Left lung (tissue), 14 donors: ENCODE results near the gene OR7A10. TPM values are rescaled to one million over a fixed set of nuclear protein-coding genes. Genes with fewer than 3 reads are reported as not detected.
A peak's percentile ranks its signal among the peaks of the same experiment; 100 is the strongest.

Experiments
- ATAC-seq: fragments of 200-7000 bp; cut with Tn5 transposase; one replicate; pipeline ENCODE4 v1.9.1; 2020; ENCODE audit warnings: moderate library complexity
- DNase-seq, 4 donors: peaks; one replicate each; pipeline ENCODE4 v3.0.0-alpha.2; 2013 to 2020
- H3K27ac ChIP-seq, 2 donors: fragments of 200-600 bp; sonication (generic) in 1 of 2; one replicate each; pipeline versions ENCODE4 v1.5.0 to v1.8.0; 2020 to 2021
- H3K27me3 ChIP-seq, 2 donors: fragments of 200-600 bp; sonication (generic) in 1 of 2; one replicate each; pipeline versions ENCODE4 v1.5.0 to v1.8.0; 2020 to 2021
- H3K36me3 ChIP-seq, 2 donors: fragments of 200-600 bp; sonication (generic) in 1 of 2; one replicate each; pipeline versions ENCODE4 v1.5.0 to v1.8.0; 2020 to 2021
- H3K4me1 ChIP-seq, 2 donors: fragments of 200-600 bp; one replicate each; pipeline ENCODE4 v1.8.0; 2021
- H3K4me3 ChIP-seq, 2 donors: fragments of 200-600 bp; sonication (generic) in 1 of 2; one replicate each; pipeline versions ENCODE4 v1.5.0 to v1.8.0; 2020 to 2021; ENCODE audit warnings: mild to moderate bottlenecking in 1 of 2
- H3K9me3 ChIP-seq, 2 donors: fragments of 200-600 bp; sonication (generic) in 1 of 2; one replicate each; pipeline versions ENCODE4 v1.5.0 to v1.8.0; 2020 to 2021
- intact Hi-C, 2 donors: fragments of 100-400 bp; cut with DNase I; formaldehyde crosslinking; loops; one replicate each; pipeline versions ENCODE4 v1.11.2 to v1.14.2; 2022
- long read RNA-seq, 12 donors: library from polyadenylated mRNA in 2 of 12; unstranded in 2 of 12; transcript quantifications; one replicate each; pipeline ENCODE4 v2.0.0 and lab custom pipeline, GENCODE V29; 2019 to 2026
- polyA plus RNA-seq, 6 donors: library from polyadenylated mRNA; unstranded; fragments of 120-200 nt; gene quantifications; one replicate each; pipeline ENCODE4 v1.2.1, GENCODE V29; 2013; ENCODE audit not compliant: insufficient read length in 6 of 6
- total RNA-seq, 2 donors: library from RNA; stranded (reverse); fragmentation: NEBNext Ultra II Directional; extraction: Animal tissue kit (Norgen Biotek cat#: 25700); gene quantifications; one replicate each; pipeline ENCODE4 v1.2.1, GENCODE V29; 2021
- TF ChIP-seq, protein P1 (sequence below), 2 donors: fragments of 200-600 bp; sonication (generic) in 1 of 2; IDR thresholded peaks; one replicate each; pipeline versions ENCODE4 v1.5.0 to v1.8.0; 2021; ENCODE audit warnings: antibody characterized with exemption in 2 of 2
- donor health status: DM: no; HTN: yes; CAD: no.
- donor health status: DM: no; HTN: no; CAD: no.

OR7A10 gene
- total RNA-seq (not detected), polyA plus RNA-seq (not detected)
- long read RNA-seq, donor 1 = 0 reads
- long read RNA-seq, donor 2 = 0 reads
- long read RNA-seq, donor 3 = 0 reads
- long read RNA-seq, donor 4 = 0 reads
- long read RNA-seq, donor 5 = 0 reads
- long read RNA-seq, donor 6 = 0 reads
- long read RNA-seq, donor 7 = 0 reads
- long read RNA-seq, donor 8 = 0 reads
- long read RNA-seq, donor 9 = 0 reads
- long read RNA-seq, donor 10 = 0 reads
- long read RNA-seq, donor 11 = 0 reads
- long read RNA-seq, donor 12 = 0 reads

DNA sequence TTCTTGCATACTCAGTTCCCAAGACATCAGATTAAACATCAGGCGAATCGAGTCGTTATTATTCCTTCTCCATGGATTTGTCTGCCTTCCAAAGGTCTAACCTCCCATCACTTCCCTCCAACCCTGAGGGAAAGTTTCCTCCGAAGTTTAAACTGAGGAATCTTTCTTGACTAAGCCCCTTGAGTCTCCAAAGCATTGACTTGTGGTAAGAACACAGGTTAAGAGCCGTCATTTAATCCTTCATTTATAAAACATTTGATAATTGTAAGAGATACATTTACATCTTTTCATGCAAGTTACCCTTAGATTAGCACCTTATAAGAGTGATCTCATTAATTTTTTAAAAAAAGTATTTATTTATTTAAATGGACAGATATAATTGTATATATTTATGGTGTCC is at the start of gene OR7A10:
Gene OR7A10, minus strand, starts transcription at position 101 of the 400 bp plus-strand sequence. CDS start 7,045 bp downstream, outside the sequence.
- DNase-seq = no peak
- Histone ChIP-seq H3K27ac (no peak within 1 kb of the TSS), H3K36me3 (no peaks in the 10 kb centered on the region), H3K27me3 (peaks cover 0 to 13% of the 10 kb centered on the region in 2 donors), H3K4me1 (no peaks in the 10 kb centered on the region), H3K4me3 (no peak within 1 kb of the TSS), H3K9me3 (no peaks in the 10 kb centered on the region)
- intact Hi-C loops = no loop called here
- no peak for ATAC-seq
- TF ChIP-seq, protein P1, sequence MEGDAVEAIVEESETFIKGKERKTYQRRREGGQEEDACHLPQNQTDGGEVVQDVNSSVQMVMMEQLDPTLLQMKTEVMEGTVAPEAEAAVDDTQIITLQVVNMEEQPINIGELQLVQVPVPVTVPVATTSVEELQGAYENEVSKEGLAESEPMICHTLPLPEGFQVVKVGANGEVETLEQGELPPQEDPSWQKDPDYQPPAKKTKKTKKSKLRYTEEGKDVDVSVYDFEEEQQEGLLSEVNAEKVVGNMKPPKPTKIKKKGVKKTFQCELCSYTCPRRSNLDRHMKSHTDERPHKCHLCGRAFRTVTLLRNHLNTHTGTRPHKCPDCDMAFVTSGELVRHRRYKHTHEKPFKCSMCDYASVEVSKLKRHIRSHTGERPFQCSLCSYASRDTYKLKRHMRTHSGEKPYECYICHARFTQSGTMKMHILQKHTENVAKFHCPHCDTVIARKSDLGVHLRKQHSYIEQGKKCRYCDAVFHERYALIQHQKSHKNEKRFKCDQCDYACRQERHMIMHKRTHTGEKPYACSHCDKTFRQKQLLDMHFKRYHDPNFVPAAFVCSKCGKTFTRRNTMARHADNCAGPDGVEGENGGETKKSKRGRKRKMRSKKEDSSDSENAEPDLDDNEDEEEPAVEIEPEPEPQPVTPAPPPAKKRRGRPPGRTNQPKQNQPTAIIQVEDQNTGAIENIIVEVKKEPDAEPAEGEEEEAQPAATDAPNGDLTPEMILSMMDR (IDR thresholded peaks at IDR 0.05) = no peak

DNA sequence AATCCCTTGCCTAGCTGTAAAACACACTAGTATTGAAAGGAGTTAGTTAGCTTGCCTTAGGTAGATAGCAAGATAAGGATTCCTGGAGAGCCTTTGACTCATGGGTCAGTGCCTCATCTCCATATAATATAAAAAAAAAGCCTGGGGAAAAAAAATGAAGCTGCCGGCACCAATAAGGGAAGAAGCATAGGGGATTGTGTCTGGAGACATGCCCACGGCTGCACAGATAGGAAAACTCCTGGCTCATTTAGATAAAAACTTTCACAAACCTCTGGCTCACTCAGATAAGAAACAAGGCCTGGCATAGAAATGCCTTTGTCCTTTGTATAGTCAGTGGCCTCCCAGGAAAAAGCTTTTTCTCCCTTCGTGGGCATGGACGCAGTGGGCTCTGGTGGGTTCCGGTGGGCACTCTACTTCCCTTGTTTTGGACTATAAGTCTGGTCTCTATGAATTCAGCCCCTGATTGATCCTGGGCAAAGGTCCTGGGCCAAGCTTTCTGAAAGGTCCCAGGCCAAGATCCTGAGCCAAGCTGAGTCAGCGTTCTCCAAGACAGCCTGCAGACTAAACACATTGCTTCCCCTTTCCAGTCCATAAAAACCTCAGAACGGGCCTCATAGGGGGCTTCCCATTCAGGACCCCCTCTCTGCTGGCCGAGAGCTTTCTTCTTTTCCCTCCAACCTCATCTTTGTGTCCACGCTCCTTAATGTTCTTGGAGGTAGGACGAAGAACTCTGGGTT is 42.1 kb upstream of the OR7A10 start:
- ATAC-seq (peak; percentile 40), DNase-seq (no peak)
- Histone ChIP-seq H3K4me1 (no peaks in the 10 kb centered on the region), H3K9me3 (no peaks in the 10 kb centered on the region), H3K27me3 (peaks cover 0 to 32% of the 10 kb centered on the region in 2 donors), H3K36me3 (no peaks in the 10 kb centered on the region), H3K4me3 (no peak overlapping the region), H3K27ac (no peak overlapping the region)
- TF ChIP-seq, protein P1 (IDR thresholded peaks at IDR 0.05) = no peak
- intact Hi-C loops = loop anchor here in 1 of 2 donors (10.0 kb wide), 1 partner anchor 106 kb away; no protein-coding TSS in a partner anchor

DNA sequence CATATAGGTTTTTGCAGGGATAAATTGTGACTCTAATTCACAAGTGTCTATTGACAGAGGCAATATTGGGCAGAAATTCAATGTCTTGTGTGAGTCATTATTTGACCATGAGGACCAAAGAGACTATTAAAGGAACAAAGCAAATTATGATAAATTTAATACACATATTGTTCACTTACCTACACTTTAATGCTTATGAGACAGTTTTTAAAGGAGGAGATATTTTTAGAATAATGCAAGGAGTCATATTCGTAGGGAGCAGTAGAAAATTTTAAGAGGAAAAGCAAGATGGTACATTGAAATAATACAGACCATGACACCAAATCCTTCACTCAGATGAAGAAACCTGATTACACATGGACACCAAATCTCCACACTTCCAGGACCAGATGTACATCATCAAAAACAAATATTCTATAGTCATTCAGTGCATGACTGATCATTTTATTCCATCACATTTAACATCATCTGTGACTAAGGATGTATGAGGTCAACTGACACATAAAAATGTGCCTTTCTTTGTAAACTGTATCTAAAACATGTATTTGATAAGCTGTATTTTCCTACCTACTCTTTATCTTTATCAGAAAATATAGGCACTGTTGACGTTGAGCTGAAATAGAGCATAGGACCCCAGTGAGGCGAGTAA is 41.4 kb upstream of the OR7A10 start:
- TF ChIP-seq, protein P1 (IDR thresholded peaks at IDR 0.05) = no peak
- DNase-seq (no peak), ATAC-seq (no peak)
- no peaks in the 10 kb centered on the region for H3K4me1 ChIP-seq
- H3K9me3 ChIP-seq = no peaks in the 10 kb centered on the region
- intact Hi-C loops = loop anchor here in 1 of 2 donors (10.0 kb wide), 1 partner anchor 105 kb away; no protein-coding TSS in a partner anchor
- H3K27ac ChIP-seq = no peak overlapping the region
- H3K27me3 ChIP-seq = peaks cover 0 to 26% of the 10 kb centered on the region in 2 donors
- no peak overlapping the region for H3K4me3 ChIP-seq
- H3K36me3 ChIP-seq = no peaks in the 10 kb centered on the region

GRCh38 chr19:14886032-14886431 is 37.3 kb upstream of the OR7A10 start, which contains the start of gene OR7A17:
TSS of gene OR7A17 (minus strand) at chr19:14886132. CDS start at chr19:14881355, 4,777 bp downstream.
- TF ChIP-seq, protein P1 (IDR thresholded peaks at IDR 0.05) = no peak
- H3K36me3 ChIP-seq = no peaks in the 10 kb centered on the region
- intact Hi-C loops = no loop called here

More at GRCh38 chr19:14886032-14886431, 37.3 kb upstream of the OR7A10 start, which contains the start of gene OR7A17:
- ATAC-seq (no peak), DNase-seq (no peak)
- Histone ChIP-seq H3K27ac (no peak within 1 kb of the TSS), H3K4me1 (no peaks in the 10 kb centered on the region), H3K4me3 (no peak within 1 kb of the TSS), H3K27me3 (peaks cover 0 to 23% of the 10 kb centered on the region in 2 donors), H3K9me3 (no peaks in the 10 kb centered on the region)
